ENCODE results near the gene OVAAL.

The OVAAL gene

GRCh38 chr1:180571060-180571831 is 12.5 kb downstream of the OVAAL start:
- DNase-seq (ENCODE audit: low read depth, low spot score) = no peak

GRCh38 chr1:180571832-180572636 is 13.3 kb downstream of the OVAAL start:
- DNase-seq (ENCODE audit: low read depth, low spot score) = no peak

- DNase-seq (ENCODE audit: low read depth, low spot score) = no peak
These were observed 14.0 kb downstream of the OVAAL start for GRCh38 chr1:180572760-180573159.

GRCh38 chr1:180574031-180574713 is 15.4 kb downstream of the OVAAL start:
- DNase-seq (ENCODE audit: low read depth, low spot score) = no peak

- no peak for DNase-seq (ENCODE audit: low read depth, low spot score)
These were observed 18.6 kb downstream of the OVAAL start for GRCh38 chr1:180577361-180577760.

GRCh38 chr1:180579961-180580611 is 21.3 kb downstream of the OVAAL start:
- no peak for DNase-seq (ENCODE audit: low read depth, low spot score)

- no peak for DNase-seq (ENCODE audit: low read depth, low spot score)
These were observed 22.9 kb downstream of the OVAAL start for GRCh38 chr1:180581635-180582039.

GRCh38 chr1:180584869-180585268 is 26.1 kb downstream of the OVAAL start:
- no peak for DNase-seq (ENCODE audit: low read depth, low spot score)

- no peak for DNase-seq (ENCODE audit: low read depth, low spot score)
These were observed 27.2 kb downstream of the OVAAL start for GRCh38 chr1:180585994-180586359.

GRCh38 chr1:180586671-180587155 is 27.9 kb downstream of the OVAAL start:
- DNase-seq (ENCODE audit: low read depth, low spot score) = no peak

- no peak for DNase-seq (ENCODE audit: low read depth, low spot score)
These were observed 29.4 kb downstream of the OVAAL start for GRCh38 chr1:180588121-180588520.

GRCh38 chr1:180590889-180591288 is 32.1 kb downstream of the OVAAL start:
- no peak for DNase-seq (ENCODE audit: low read depth, low spot score)

GRCh38 chr1:180593382-180593781 is 34.6 kb downstream of the OVAAL start:
- DNase-seq (ENCODE audit: low read depth, low spot score) = no peak

- DNase-seq (ENCODE audit: low read depth, low spot score) = no peak
These were observed 36.0 kb downstream of the OVAAL start for GRCh38 chr1:180594723-180595122.

- no peak for DNase-seq (ENCODE audit: low read depth, low spot score)
These were observed 37.2 kb downstream of the OVAAL start for GRCh38 chr1:180595966-180596365.

- DNase-seq (ENCODE audit: low read depth, low spot score) = no peak
These were observed 38.8 kb downstream of the OVAAL start for GRCh38 chr1:180597520-180597919.

GRCh38 chr1:180598333-180598974 is 39.7 kb downstream of the OVAAL start:
- no peak for DNase-seq (ENCODE audit: low read depth, low spot score)

GRCh38 chr1:180600343-180600742 is 41.6 kb downstream of the OVAAL start:
- DNase-seq (ENCODE audit: low read depth, low spot score) = no peak

- DNase-seq (ENCODE audit: low read depth, low spot score) = no peak
These were observed 42.7 kb downstream of the OVAAL start for GRCh38 chr1:180601512-180601911.

- DNase-seq (ENCODE audit: low read depth, low spot score) = no peak
These were observed 44.6 kb downstream of the OVAAL start for GRCh38 chr1:180603223-180603849.

- DNase-seq (ENCODE audit: low read depth, low spot score) = no peak
These were observed 45.1 kb downstream of the OVAAL start for GRCh38 chr1:180603850-180604226.

All from iPS DF 19.7 (cell line).